Fibroblast of skin of left quadriceps (primary cell): ENCODE results near the gene PRR20B.
"Not testable (repeated sequence)": the region's sequence is repeated elsewhere in the genome, so short reads cannot be mapped to it uniquely, and the experiment has no call there.

ENCODE experiments used
- DNase-seq, 2 experiments: peaks; one replicate each; pipeline ENCODE4 v3.0.0-alpha.2; 2013; ENCODE audit warnings: low read depth in 2 of 2

Gene PRR20B

DNA sequence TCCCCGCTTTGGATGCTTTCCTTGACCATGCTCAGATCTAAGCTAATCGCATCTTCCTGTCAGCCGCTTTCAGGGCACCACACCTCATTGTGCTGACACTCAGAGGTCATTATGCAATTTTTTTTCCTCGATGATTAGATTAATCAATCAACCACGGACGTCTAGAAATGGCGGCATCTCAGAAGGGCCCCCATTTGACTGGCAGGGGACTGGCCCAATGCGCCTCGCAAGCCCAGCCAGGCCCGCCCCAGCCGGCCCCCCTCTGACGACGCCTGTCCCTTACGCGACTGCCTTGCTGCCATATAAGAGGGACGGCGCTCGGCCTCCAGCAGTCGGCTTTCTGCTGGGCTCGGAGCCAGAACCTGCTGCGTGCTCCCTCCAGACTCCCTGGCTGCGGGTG is at the start of gene PRR20B:
Gene PRR20B (plus strand): TSS at position 301 of the 400 bp plus-strand sequence. CDS start 387 bp downstream, outside the sequence.
- DNase-seq = not testable (repeated sequence)

DNA sequence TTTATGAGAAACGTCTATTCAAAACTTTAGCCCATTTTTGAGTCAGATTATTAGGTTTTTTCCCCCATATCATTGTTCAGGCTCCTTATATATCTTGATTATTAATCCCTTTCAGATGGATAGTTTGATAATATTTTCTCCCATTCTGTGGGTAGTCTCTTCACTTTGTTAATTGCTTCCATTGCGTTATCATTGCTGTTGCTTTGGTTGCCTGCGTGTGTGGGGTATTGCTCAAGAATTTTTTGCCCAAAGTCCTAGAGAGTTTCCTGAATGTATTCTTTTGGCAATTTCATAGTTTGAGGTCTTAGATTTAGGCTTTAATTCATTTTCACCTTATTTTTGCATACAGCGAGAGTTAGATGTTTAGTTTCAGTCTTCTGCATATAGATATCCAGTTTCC is 32.3 kb upstream of the PRR20B start:
- DNase-seq = no peak

GRCh38 chr13:57123681-57124080 is 23.6 kb upstream of the PRR20B start:
- DNase-seq = no peak

GRCh38 chr13:57128909-57129308 is 18.4 kb upstream of the PRR20B start:
- no peak for DNase-seq

DNA sequence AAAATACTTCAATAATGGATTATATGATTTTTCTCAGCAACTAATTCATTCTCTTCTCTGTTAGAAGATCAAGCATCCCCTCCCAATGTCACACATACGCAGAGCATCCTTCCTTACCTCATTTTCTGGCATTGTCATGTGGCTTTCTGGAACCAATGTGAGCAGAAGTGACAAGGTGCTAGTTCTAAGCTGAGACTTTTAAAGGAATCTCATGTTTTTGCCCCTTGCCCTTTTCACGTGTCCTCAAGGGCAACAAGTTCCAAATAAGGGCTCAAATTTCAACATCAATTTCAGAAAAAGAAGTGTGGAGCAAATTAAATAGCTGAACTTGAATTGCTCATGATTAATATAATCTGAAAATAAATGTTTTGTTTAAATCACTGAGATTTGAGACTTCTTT is 11.2 kb upstream of the PRR20B start:
- no peak for DNase-seq

DNA sequence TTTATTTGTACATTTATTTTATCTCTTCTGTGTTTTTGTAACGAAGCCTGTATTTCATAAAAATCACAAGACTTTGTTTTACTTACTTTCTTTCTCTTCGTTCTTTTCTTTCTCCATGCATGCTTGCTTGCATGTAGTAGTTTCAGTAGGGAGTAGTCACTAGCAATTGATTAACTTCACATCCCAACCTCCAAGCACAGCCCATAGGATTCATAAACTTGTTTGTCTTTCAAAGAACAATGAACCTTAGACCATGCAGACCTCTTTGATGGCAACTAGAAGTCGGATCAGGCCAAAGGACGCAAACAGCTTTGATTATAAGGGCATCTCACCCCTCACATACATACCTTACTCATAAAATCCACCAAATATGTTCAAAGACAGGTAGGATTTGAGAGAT is 9.7 kb upstream of the PRR20B start:
- DNase-seq = no peak

GRCh38 chr13:57138988-57139387 is 8.3 kb upstream of the PRR20B start:
- no peak for DNase-seq

DNA sequence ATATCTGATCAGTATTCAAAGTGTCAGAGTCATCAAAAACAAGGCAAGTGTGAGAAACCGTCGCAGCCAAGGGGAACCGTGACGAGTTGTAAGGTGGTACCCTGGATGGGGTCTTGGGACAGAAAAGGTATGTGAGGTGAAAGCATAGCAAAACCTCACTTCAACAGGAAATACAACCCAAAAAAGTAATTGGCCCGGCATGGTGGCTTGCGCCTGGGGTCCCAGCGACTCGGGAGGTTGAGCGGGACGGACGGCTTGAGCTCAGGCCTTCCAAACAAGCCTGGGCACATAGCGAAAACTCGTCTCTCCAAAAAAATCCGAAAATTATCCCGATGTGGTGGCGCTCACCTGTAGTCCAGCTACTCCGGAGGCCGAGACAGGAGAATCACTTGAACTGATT is 7.5 kb upstream of the PRR20B start:
- not testable (repeated sequence) for DNase-seq

DNA sequence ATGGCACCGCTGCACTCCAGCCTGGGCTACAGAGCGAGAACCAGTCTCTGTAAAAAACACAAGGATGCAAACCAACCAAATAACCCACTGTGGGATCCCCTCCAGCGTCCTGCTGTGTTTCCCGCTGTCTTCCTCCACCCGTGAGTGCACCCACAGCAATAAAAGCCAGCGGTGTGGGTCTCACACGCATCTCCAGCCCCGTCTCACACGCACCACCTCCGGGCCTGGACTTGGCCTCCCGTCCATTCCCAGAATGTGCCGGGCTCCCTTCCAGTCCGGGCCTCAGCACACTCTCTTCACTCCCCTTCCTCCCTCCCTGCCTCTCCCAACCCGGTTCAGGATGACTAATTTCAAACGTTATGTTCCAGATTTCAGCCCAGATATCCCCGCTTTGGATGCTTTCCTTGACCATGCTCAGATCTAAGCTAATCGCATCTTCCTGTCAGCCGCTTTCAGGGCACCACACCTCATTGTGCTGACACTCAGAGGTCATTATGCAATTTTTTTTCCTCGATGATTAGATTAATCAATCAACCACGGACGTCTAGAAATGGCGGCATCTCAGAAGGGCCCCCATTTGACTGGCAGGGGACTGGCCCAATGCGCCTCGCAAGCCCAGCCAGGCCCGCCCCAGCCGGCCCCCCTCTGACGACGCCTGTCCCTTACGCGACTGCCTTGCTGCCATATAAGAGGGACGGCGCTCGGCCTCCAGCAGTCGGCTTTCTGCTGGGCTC is 6.9 kb upstream of the PRR20B start, which contains the start of gene PRR20A:
Gene PRR20A (plus strand): TSS at position 684 of the 734 bp plus-strand sequence. CDS start 387 bp downstream, outside the sequence.
- DNase-seq = not testable (repeated sequence)

GRCh38 chr13:57148106-57148505 is 818 bp downstream of the PRR20B start:
- not testable (repeated sequence) for DNase-seq

GRCh38 chr13:57153761-57154160 is 6.5 kb downstream of the PRR20B start, which contains the start of gene PRR20C:
Gene PRR20C (plus strand): TSS chr13:57154061. CDS start chr13:57154448, 387 bp downstream.
- DNase-seq = not testable (repeated sequence)

DNA sequence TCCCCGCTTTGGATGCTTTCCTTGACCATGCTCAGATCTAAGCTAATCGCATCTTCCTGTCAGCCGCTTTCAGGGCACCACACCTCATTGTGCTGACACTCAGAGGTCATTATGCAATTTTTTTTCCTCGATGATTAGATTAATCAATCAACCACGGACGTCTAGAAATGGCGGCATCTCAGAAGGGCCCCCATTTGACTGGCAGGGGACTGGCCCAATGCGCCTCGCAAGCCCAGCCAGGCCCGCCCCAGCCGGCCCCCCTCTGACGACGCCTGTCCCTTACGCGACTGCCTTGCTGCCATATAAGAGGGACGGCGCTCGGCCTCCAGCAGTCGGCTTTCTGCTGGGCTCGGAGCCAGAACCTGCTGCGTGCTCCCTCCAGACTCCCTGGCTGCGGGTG is 13.0 kb downstream of the PRR20B start, which contains the start of gene PRR20D:
Gene PRR20D (plus strand): TSS at position 301 of the 400 bp plus-strand sequence. CDS start 387 bp downstream, outside the sequence.
- DNase-seq = not testable (repeated sequence)

DNA sequence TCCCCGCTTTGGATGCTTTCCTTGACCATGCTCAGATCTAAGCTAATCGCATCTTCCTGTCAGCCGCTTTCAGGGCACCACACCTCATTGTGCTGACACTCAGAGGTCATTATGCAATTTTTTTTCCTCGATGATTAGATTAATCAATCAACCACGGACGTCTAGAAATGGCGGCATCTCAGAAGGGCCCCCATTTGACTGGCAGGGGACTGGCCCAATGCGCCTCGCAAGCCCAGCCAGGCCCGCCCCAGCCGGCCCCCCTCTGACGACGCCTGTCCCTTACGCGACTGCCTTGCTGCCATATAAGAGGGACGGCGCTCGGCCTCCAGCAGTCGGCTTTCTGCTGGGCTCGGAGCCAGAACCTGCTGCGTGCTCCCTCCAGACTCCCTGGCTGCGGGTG is 19.6 kb downstream of the PRR20B start, which contains the start of gene PRR20E:
Gene PRR20E (plus strand): TSS at position 301 of the 400 bp plus-strand sequence. CDS start 387 bp downstream, outside the sequence.
- not testable (repeated sequence) for DNase-seq

DNA sequence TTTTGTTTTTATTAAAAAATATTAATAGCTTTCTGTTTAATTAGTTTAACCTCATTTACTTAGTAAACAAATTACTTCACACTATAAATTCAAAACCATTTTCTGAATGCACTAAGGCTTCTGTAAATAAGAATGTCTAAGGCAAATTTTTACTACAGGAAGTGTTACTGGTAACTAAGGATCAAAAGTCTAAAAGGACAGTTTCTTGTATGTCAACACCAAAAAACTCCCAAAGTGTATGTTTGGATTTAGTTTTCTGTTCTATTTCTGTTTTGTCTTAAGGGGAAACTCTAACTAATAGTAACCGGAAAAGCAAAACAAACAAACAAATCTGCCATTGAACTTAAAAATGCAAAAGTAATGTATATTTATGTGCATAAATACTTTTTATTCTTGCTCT is 44.4 kb downstream of the PRR20B start:
- DNase-seq = no peak
